IPS DF 6.9 (cell line): Measurements from ENCODE around the gene LDAF1.

Experiments
- DNase-seq: peaks from one replicate; pipeline ENCODE4 v3.0.0-alpha.2; 2013; ENCODE audit warnings: low read depth, low spot score
- H3K27ac ChIP-seq: one replicate; pipeline ENCODE4 v1.5.1; 2013; ENCODE audit warnings: low read length, control low read depth
- H3K27me3 ChIP-seq: 2 replicates; pipeline ENCODE4 v1.6.1; 2013; ENCODE audit warnings: mild to moderate bottlenecking, low read length; ENCODE audit not compliant: control insufficient read depth, insufficient read depth
- H3K36me3 ChIP-seq: 2 replicates; pipeline ENCODE4 v1.6.1; 2013; ENCODE audit warnings: low read length; ENCODE audit not compliant: control insufficient read depth, insufficient read depth
- H3K4me1 ChIP-seq: 2 replicates; pipeline ENCODE4 v1.6.1; 2013; ENCODE audit warnings: low read length; ENCODE audit not compliant: control insufficient read depth, insufficient read depth
- H3K4me3 ChIP-seq: 2 replicates; pipeline ENCODE4 v1.5.1; 2013; ENCODE audit warnings: mild to moderate bottlenecking, low read length
- H3K9me3 ChIP-seq: 2 replicates; pipeline ENCODE4 v1.6.1; 2013; ENCODE audit warnings: low read length, inconsistent platforms; ENCODE audit not compliant: control insufficient read depth, insufficient read depth
- WGBS: extraction: QIAGEN DNeasy Blood & Tissue Kit; methylation state at CpG from one replicate; pipeline ENCODE4 v1.1.7; 2013; ENCODE audit warnings: mixed read lengths, missing lambda C conversion rate; ENCODE audit not compliant: insufficient read length, insufficient coverage; 5-methylcytosine and 5-hydroxymethylcytosine counted together

Gene LDAF1

DNA sequence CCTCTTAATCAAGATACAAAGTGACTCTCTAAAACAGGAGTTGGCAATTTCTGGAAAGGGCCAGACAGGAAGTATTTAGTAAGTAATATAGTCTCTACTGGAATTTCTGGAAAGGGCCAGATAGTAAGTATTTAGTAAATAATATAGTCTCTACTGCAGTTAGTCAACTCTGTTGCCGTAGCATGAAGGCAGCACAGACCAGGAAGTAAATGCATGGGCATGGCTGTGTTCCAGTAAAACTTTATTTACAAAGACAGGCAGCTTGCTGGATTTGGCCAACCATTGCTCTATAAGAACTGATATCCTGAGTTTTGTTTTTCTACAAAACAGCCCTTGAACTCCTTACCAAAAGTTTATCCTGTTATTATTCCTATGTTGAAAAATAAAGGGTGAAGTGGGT lies 16.9 kb downstream of the LDAF1 start:
- H3K4me1 ChIP-seq, result no peaks in the 10 kb centered on the region
- no peak overlapping the region for H3K27ac ChIP-seq
- DNase-seq, result no peak
- no peak overlapping the region for H3K4me3 ChIP-seq
- H3K9me3 ChIP-seq, result no peaks in the 10 kb centered on the region
- H3K27me3 ChIP-seq, result no peaks in the 10 kb centered on the region
- WGBS, result no CpG with 5 or more reads among the region's 1 CpG
- peaks cover 12% of the 10 kb centered on the region; the same call in 1 of the 2 replicates for H3K36me3 ChIP-seq

DNA sequence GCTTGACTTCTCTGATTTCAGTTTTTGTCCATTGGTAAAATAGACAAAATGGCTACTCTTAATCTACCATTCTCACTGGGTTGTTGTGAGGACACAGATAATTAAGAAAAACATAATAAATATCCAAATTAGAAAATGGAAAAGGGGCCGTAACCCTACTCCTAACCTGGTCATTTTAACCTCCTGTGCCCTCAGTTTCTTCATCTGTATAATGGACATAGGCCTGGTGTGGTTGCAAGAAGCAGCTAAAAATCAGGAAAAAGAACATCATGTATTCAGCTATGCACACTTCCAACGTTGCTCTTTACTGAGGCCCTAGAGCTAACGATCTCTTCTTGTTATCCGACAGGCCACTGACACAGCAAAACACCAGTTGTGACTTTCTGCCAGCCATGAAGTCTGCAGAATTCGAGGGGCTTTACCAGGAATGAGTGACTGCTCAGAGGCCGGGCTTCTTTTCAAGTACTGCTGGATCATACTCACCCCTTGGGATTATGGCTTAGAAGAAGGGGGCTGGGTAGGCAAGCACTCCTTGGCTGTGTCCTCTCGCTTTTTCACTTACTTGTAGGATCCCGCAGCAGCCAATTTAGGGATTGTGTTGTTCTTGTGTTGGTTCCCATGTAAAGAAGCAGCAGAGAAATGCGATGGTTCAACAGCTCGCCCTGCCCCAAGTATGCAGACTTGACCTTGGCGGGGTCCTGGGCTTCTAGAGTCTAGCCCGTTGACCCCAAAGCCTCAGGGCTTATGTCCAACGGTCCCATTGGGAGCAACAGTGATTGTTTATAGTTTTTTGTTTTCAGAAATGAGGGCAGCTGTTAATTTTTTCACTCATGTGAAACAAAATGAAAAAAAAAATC lies 20.9 kb downstream of the LDAF1 start:
- no peaks in the 10 kb centered on the region for H3K27me3 ChIP-seq
- H3K4me3 ChIP-seq, result no peak overlapping the region
- no CpG with 5 or more reads among the region's 13 CpGs for WGBS
- DNase-seq, result no peak
- H3K9me3 ChIP-seq, result no peaks in the 10 kb centered on the region
- no peak overlapping the region for H3K27ac ChIP-seq
- H3K36me3 ChIP-seq, result peaks cover 14% of the 10 kb centered on the region; the same call in 1 of the 2 replicates
- no peaks in the 10 kb centered on the region for H3K4me1 ChIP-seq

DNA sequence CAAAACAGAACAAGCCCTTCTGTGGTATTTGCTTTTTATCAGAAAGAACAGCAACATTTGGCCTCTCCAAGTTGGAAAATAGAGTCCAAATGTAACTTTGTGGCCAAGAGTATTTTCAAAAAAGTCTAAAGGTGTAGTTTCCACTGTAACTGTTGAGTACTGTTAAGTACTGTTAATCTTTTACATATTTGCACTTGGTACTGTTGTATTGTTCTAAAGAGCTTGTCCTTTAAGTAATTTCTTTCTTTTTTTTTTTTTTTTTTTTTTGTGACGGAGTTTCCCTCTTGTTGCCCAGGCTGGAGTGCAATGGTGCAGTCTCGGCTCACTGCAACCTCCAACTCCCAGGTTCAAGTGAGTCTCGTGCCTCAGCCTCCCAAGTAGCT lies 21.5 kb downstream of the LDAF1 start:
- no peak for DNase-seq
- WGBS, result no CpG with 5 or more reads among the region's 3 CpGs
- no peak overlapping the region for H3K27ac ChIP-seq
- H3K36me3 ChIP-seq, result peaks cover 14% of the 10 kb centered on the region; the same call in 1 of the 2 replicates
- no peaks in the 10 kb centered on the region for H3K9me3 ChIP-seq
- no peaks in the 10 kb centered on the region for H3K4me1 ChIP-seq
- no peaks in the 10 kb centered on the region for H3K27me3 ChIP-seq
- no peak overlapping the region for H3K4me3 ChIP-seq

DNA sequence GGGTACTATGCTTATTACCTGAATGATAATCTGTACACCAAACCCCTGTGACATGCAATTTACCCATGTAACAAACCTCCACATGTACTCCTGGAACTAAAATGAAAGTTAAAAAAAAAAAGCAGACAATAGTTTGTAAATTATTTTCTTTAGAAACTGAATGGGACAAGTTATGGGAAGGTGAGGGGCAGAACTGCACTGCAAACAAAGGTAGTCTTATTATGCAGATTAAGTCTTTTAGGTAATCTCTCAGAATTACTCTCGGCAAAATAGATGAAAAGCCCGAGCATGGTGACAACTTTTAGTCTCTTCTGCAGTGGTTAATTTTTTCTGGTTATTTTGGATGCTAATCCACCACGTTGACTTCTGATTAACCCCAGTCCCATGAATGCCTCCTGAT lies 25.5 kb downstream of the LDAF1 start:
- WGBS, result no CpG with 5 or more reads among the region's 3 CpGs
- no peak for DNase-seq
- no peaks in the 10 kb centered on the region for H3K27me3 ChIP-seq
- no peak overlapping the region for H3K27ac ChIP-seq
- 0 out of 2 replicates have a peak, but pooled peaks cover 2% of the 10 kb centered on the region for H3K4me1 ChIP-seq
- peaks cover 9% of the 10 kb centered on the region; the same call in 1 of the 2 replicates for H3K36me3 ChIP-seq
- H3K4me3 ChIP-seq, result no peak overlapping the region
- no peaks in the 10 kb centered on the region for H3K9me3 ChIP-seq

DNA sequence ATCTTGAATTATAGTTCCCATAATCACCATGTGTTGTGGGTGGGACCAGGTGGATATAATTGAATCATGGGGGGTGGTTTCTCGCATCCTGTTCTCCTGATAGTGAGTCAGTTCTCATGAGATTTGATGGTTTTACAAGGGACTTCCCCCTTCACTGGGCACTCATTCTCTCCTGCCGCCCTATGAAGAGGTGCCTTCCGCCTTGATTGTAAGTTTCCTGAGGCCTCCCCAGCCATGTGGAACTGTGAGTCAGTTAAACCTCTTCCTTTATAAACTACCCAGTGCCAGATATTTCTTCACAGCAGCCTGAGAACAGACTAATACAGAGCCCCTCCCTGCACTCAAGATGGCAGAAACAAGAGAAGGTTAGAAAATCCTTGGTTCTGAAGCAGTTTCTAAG lies 26.4 kb downstream of the LDAF1 start:
- H3K4me1 ChIP-seq, result 0 out of 2 replicates have a peak, but pooled peaks cover 2% of the 10 kb centered on the region
- H3K27ac ChIP-seq, result no peak overlapping the region
- H3K4me3 ChIP-seq, result no peak overlapping the region
- H3K9me3 ChIP-seq, result no peaks in the 10 kb centered on the region
- H3K36me3 ChIP-seq, result peaks cover 9% of the 10 kb centered on the region; the same call in 1 of the 2 replicates
- WGBS, result no CpG with 5 or more reads among the region's 3 CpGs
- DNase-seq, result no peak
- no peaks in the 10 kb centered on the region for H3K27me3 ChIP-seq

DNA sequence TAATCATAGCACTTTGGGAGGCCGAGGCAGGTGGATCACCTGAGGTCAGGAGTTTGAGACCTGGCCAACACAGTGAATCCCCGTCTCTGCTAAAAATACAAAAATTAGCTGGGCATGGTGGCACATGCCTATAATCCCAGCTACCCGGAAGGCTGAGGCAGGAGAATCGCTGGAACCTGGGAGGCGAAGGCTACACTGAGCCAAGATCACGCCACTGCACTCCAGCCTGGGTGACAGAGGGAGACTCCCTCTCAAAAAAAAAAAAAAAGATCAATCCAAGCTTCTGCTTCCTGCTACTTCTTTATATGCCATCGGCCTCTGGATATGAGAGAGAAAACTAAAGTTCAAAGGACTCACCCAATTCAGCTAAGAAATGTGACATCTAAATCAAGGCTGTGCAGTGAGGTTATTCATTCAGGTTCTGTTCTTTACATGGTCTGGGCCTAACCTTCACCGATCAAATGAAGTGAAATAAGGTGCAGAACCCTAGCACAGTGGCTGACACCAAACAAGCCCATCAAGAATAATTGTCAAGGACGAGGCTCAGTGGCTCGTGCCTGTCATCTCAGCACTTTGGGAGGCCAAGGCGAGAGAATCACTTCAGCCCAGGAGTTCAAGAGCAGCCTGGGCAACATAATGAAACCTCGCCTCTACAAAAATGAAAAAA lies 27.3 kb downstream of the LDAF1 start:
- no peak overlapping the region for H3K4me3 ChIP-seq
- peaks cover 9% of the 10 kb centered on the region; the same call in 1 of the 2 replicates for H3K36me3 ChIP-seq
- no peak for DNase-seq
- no CpG with 5 or more reads among the region's 12 CpGs for WGBS
- 0 out of 2 replicates have a peak, but pooled peaks cover 2% of the 10 kb centered on the region for H3K4me1 ChIP-seq
- no peaks in the 10 kb centered on the region for H3K9me3 ChIP-seq
- no peak overlapping the region for H3K27ac ChIP-seq
- H3K27me3 ChIP-seq, result no peaks in the 10 kb centered on the region

DNA sequence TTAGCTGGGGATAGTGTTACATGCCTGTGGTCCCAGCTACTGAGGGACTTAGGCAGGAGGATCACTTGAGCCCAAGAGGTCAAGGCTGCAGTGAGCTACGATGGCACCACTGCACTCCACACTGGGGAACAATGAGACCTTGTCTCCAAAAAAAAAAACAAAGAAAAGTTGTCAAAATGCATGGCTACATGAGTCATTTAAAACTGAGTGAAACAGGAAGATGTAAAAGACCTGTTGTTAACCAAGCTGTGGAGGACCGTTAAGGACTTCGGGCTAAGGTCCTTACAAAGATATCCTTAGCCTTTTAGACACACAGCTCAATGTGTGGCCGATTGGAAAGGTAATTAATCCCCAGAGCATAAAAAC lies 27.8 kb downstream of the LDAF1 start:
- H3K9me3 ChIP-seq, result no peaks in the 10 kb centered on the region
- no CpG with 5 or more reads among the region's 4 CpGs for WGBS
- H3K4me1 ChIP-seq, result 0 out of 2 replicates have a peak, but pooled peaks cover 2% of the 10 kb centered on the region
- peaks cover 8% of the 10 kb centered on the region; the same call in 1 of the 2 replicates for H3K36me3 ChIP-seq
- H3K27ac ChIP-seq, result no peak overlapping the region
- no peak overlapping the region for H3K4me3 ChIP-seq
- H3K27me3 ChIP-seq, result no peaks in the 10 kb centered on the region
- DNase-seq, result no peak

DNA sequence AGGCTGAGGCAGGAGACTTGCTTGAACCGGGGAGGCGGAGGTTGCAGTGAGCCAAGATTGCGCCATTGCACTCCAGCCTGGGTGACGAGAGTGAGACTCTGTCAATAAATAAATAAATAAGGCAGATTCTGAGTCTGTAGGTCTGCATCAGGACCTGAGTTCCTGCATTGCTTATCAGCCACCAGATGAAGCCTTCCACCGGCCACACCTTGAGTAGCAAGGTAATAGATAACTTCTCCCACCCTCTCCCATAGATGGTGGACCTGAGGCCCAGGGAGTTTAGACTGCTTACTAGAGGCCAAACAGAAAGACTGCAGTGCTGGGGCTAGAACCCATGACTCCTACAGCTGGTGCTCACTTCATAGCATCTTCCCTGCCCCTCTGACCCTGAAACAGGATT lies 30.8 kb downstream of the LDAF1 start:
- Histone ChIP-seq H3K27ac (no peak overlapping the region), H3K9me3 (no peaks in the 10 kb centered on the region), H3K4me1 (0 out of 2 replicates have a peak, but pooled peaks cover 2% of the 10 kb centered on the region), H3K4me3 (no peak overlapping the region), H3K36me3 (no peaks in the 10 kb centered on the region), H3K27me3 (no peaks in the 10 kb centered on the region)
- no peak for DNase-seq
- no CpG with 5 or more reads among the region's 5 CpGs for WGBS

DNA sequence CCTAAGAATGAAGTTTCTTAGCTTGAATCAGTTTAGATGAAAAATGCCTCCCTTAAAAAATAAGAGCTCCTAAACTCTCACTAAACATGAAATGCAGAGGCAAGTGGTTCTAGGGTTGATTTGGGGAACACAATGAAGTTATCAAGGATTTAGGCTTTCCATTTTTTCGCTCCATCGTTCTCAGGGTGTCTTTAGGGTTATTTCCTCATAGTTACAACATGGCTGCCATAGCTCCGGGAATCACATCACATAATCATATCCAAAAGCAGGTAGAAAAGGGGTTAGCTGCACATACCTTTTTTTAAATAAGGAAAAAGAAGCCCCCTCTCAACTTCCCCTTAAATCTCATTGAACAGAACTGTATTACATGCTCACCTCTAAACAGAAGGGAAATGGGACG lies 31.5 kb downstream of the LDAF1 start:
- WGBS, result no CpG with 5 or more reads among the region's 4 CpGs
- Histone ChIP-seq H3K9me3 (no peaks in the 10 kb centered on the region), H3K36me3 (no peaks in the 10 kb centered on the region), H3K27me3 (no peaks in the 10 kb centered on the region), H3K27ac (no peak overlapping the region), H3K4me1 (0 out of 2 replicates have a peak, but pooled peaks cover 2% of the 10 kb centered on the region), H3K4me3 (no peak overlapping the region)
- DNase-seq, result no peak

DNA sequence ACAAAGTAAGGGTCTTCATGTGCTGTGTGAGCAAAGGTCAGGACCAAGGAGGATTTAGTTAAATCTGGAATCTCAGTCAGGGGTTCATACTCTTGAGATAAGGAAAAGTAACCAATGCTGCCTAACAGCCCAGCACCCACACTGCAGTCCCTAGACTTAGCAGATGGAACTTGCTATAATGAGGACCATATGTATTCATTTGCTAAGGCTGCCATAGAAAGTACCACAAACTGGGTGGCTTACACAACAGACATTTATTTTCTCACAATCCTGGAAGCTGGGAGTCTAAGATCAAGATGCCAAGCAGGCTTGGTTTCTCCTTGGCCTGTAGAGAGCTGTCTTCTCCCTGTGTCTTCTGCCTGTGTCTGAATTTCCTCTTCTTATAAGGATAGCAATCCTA lies 32.1 kb downstream of the LDAF1 start:
- H3K36me3 ChIP-seq, result no peaks in the 10 kb centered on the region
- H3K9me3 ChIP-seq, result no peaks in the 10 kb centered on the region
- no peaks in the 10 kb centered on the region for H3K27me3 ChIP-seq
- no peak for DNase-seq
- H3K27ac ChIP-seq, result no peak overlapping the region
- H3K4me1 ChIP-seq, result 0 out of 2 replicates have a peak, but pooled peaks cover 2% of the 10 kb centered on the region
- H3K4me3 ChIP-seq, result no peak overlapping the region
